Ovary (tissue), 9 donors: ENCODE measurements around the gene FRYL. TPM values are rescaled to one million over a fixed set of nuclear protein-coding genes. Genes with fewer than 3 reads are reported as not detected.

Source experiments
- DNase-seq, 5 donors: peaks; one replicate each; pipeline ENCODE4 v3.0.0-alpha.2; 2019 to 2020
- H3K27ac ChIP-seq, 2 donors: fragments of 200-600 bp; one replicate each; pipeline versions ENCODE4 v1.5.1 to v1.8.0; 2019 to 2022
- H3K27me3 ChIP-seq: fragments of 200-600 bp; one replicate; pipeline ENCODE4 v1.8.0; 2022
- H3K36me3 ChIP-seq: fragments of 200-600 bp; sonication (generic); one replicate; pipeline ENCODE4 v1.5.1; 2019
- H3K4me1 ChIP-seq: one replicate; pipeline ENCODE4 v1.8.1; 2013; ENCODE audit warnings: mild to moderate bottlenecking, moderate library complexity; ENCODE audit not compliant: insufficient read depth
- H3K4me3 ChIP-seq: fragments of 200-600 bp; sonication (generic); one replicate; pipeline ENCODE4 v1.5.1; 2017
- H3K9me3 ChIP-seq, 2 donors: fragments of 200-600 bp in 1 of 2; sonication (generic) in 1 of 2; one replicate each; pipeline versions ENCODE4 v1.5.1 to v1.8.1; 2013 to 2019; ENCODE audit warnings: mild to moderate bottlenecking in 1 of 2, moderate library complexity in 1 of 2
- EP300 ChIP-seq: sonication (generic); formaldehyde crosslinking; IDR thresholded peaks from one replicate; pipeline ENCODE4 v1.6.1; 2017; ENCODE audit warnings: antibody characterized with exemption
- POLR2A ChIP-seq: fragments of 450-650 bp; IDR thresholded peaks from one replicate; pipeline ENCODE4 v1.6.1; 2017; ENCODE audit warnings: antibody characterized with exemption, mild to moderate bottlenecking, moderate library complexity
- WGBS, 3 donors: extraction: QIAGEN DNeasy Blood & Tissue Kit in 1 of 3; methylation state at CpG; one replicate each; pipeline versions ENCODE4 v1.1.5 to v1.1.7; 2013 to 2017; 5-methylcytosine and 5-hydroxymethylcytosine counted together
- intact Hi-C, 4 donors: fragments of 100-400 bp; cut with DNase I; formaldehyde crosslinking; loops; one replicate each; pipeline versions ENCODE4 v1.11.0 to v1.15.1; 2022 to 2023
- polyA plus RNA-seq, 2 donors: library from polyadenylated mRNA; stranded (reverse); fragments of 200-250 nt in 1 of 2; fragments of 350-450 nt in 1 of 2; fragmentation: Illumina TruSeq in 1 of 2; extraction: RNeasy Lipid Tissue Mini Kit (QIAGEN cat#74804) in 1 of 2; gene quantifications; one replicate each; pipeline ENCODE4 v1.2.3, GENCODE V29; 2013 to 2014
- total RNA-seq, 7 donors: library from RNA; depleted of rRNA in 2 of 7; stranded (reverse); fragments of >200 nt in 2 of 7; fragmentation: NEBNext Ultra II Directional in 3 of 7; extraction: Animal tissue kit (Norgen Biotek cat#: 25700) in 3 of 7; gene quantifications; one replicate each; pipeline versions ENCODE4 v1.1.0 to v1.2.4, GENCODE V29; 2016 to 2023
- TF ChIP-seq, protein P1 (sequence below), 3 donors: fragments of 450-650 bp in 2 of 3; fragments of 200-600 bp in 1 of 3; IDR thresholded peaks; one replicate each; pipeline versions ENCODE4 v1.5.1 to v1.8.0; 2016 to 2022; ENCODE audit warnings: antibody characterized with exemption in 3 of 3, mild to moderate bottlenecking in 1 of 3
- donor health status: DM: no; HTN: no; CAD: no; lungs with moderate emphysema.
- donor health status: DM: no; HTN: no; CAD: no.
- donor health status: Bipolar disorder and iron deficiency.
- donor health status: DM: yes; HTN: yes; CAD: no.
- donor health status: DM: no; HTN: no; CAD: no.
- donor health status: DM: yes; HTN: yes; CAD: no.

Gene FRYL
- total and polyA plus RNA-seq, 9 donors = 10.7 to 46.0 (median 35.2) TPM

DNA sequence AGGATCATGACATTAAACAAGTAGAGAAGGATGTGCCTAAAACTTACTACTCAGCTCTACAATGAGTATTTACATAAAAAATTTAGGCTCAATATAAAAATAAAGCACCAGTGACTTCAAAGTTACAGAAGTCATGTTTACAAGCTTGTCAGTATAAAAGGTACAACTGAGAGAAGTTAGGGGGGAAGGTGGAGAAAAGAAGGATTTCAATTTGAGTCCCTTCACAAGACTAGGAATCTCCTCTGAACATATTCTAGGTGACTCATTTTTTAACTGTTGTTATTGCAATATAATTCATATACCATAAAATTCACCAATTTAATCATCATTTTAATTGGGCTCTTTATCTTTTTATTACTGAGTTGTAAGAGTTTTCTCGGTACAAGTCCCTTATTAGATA lies 26.9 kb downstream of the FRYL start:
- intact Hi-C loops = no loop called here
- Histone ChIP-seq H3K27me3 (no peaks in the 10 kb centered on the region), H3K36me3 (no peaks in the 10 kb centered on the region), H3K27ac (no peak overlapping the region), H3K4me1 (peaks cover 3% of the 10 kb centered on the region), H3K4me3 (no peak overlapping the region), H3K9me3 (no peaks in the 10 kb centered on the region)
- WGBS, 3 donors = 56 to 69% (median 57%) methylated on average over 1 of the region's 1 CpG
- TF ChIP-seq, protein P1, sequence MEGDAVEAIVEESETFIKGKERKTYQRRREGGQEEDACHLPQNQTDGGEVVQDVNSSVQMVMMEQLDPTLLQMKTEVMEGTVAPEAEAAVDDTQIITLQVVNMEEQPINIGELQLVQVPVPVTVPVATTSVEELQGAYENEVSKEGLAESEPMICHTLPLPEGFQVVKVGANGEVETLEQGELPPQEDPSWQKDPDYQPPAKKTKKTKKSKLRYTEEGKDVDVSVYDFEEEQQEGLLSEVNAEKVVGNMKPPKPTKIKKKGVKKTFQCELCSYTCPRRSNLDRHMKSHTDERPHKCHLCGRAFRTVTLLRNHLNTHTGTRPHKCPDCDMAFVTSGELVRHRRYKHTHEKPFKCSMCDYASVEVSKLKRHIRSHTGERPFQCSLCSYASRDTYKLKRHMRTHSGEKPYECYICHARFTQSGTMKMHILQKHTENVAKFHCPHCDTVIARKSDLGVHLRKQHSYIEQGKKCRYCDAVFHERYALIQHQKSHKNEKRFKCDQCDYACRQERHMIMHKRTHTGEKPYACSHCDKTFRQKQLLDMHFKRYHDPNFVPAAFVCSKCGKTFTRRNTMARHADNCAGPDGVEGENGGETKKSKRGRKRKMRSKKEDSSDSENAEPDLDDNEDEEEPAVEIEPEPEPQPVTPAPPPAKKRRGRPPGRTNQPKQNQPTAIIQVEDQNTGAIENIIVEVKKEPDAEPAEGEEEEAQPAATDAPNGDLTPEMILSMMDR (IDR thresholded peaks at IDR 0.05) = no peak
- TF ChIP-seq POLR2A (no peak), EP300 (no peak)
- no peak for DNase-seq

GRCh38 chr4:48752726-48753125 lies 27.4 kb downstream of the FRYL start:
- TF ChIP-seq, protein P1 (IDR thresholded peaks at IDR 0.05) = no peak
- TF ChIP-seq EP300 (no peak), POLR2A (no peak)
- WGBS, 3 donors = 14 to 18% (median 16%) methylated on average over 5 of the region's 5 CpGs
- intact Hi-C loops = no loop called here
- Histone ChIP-seq H3K4me1 (peaks cover 3% of the 10 kb centered on the region), H3K4me3 (no peak overlapping the region), H3K9me3 (no peaks in the 10 kb centered on the region), H3K27ac (no peak overlapping the region), H3K27me3 (no peaks in the 10 kb centered on the region), H3K36me3 (no peaks in the 10 kb centered on the region)
- DNase-seq = no peak

- TF ChIP-seq, protein P1 (IDR thresholded peaks at IDR 0.05) = no peak
- TF ChIP-seq POLR2A (no peak), EP300 (no peak)
- DNase-seq = no peak
- intact Hi-C loops = no loop called here
These were observed 27.8 kb downstream of the FRYL start for GRCh38 chr4:48752246-48752645.

DNA sequence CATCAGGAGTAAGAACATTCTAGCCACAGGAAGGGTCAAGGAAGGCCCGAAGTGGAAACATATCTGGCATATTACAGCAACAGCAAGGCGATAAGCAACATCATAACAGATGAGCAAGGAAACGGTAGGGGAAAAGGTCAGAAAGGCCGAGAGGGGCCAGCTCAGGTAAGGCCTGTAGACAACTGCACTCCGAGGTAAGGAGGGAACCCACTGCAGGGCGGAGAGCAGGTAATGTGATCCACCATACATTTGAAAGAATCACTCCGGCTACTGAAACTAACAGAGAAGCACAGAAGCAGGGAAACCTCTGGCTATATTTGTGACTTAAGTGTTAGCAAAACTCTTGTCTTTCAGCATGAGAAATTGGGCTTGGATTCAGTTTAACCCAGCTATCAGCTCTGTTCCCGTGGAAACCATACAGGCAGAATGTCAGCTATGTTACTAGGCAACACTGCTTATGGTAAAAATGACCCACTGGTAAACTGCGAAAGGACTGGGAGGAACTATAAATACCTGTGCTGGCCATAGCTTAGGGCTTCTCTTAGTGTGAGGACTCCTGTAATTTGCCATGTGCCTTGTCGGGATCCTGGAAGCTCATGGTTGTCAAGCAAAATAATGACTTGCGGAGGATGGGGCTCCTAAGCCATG lies 31.0 kb downstream of the FRYL start:
- no peak overlapping the region for H3K27ac ChIP-seq
- no peaks in the 10 kb centered on the region for H3K36me3 ChIP-seq
- no peak overlapping the region for H3K4me3 ChIP-seq
- intact Hi-C loops = no loop called here
- H3K4me1 ChIP-seq = peaks cover 4% of the 10 kb centered on the region
- TF ChIP-seq POLR2A (no peak), EP300 (no peak)
- TF ChIP-seq, protein P1 (IDR thresholded peaks at IDR 0.05) = no peak
- H3K9me3 ChIP-seq = no peaks in the 10 kb centered on the region
- H3K27me3 ChIP-seq = no peaks in the 10 kb centered on the region
- WGBS, 3 donors = 86 to 89% (median 87%) methylated on average over 11 of the region's 11 CpGs
- no peak for DNase-seq

More at GRCh38 chr4:48752246-48752645, 27.8 kb downstream of the FRYL start:
- Histone ChIP-seq H3K36me3 (no peaks in the 10 kb centered on the region), H3K9me3 (no peaks in the 10 kb centered on the region), H3K4me3 (no peak overlapping the region), H3K4me1 (peaks cover 3% of the 10 kb centered on the region), H3K27me3 (no peaks in the 10 kb centered on the region), H3K27ac (no peak overlapping the region)
- WGBS, 3 donors = 74 to 92% (median 90%) methylated on average over 2 of the region's 2 CpGs
